Retina (tissue), 1 donor: ENCODE results near the gene HBE1.
"Not testable (repeated sequence)": the region's sequence is repeated elsewhere in the genome, so short reads cannot be mapped to it uniquely, and the experiment has no call there.

Experiments
- DNase-seq: peaks from one replicate; pipeline ENCODE4 v3.0.0-alpha.2; 2016

Gene HBE1

GRCh38 chr11:5284637-5285036, 14.9 kb upstream of the HBE1 start:
- DNase-seq: no peak

GRCh38 chr11:5283882-5284281, 14.1 kb upstream of the HBE1 start:
- DNase-seq: no peak

- DNase-seq: no peak
Observed at GRCh38 chr11:5283086-5283485, 13.3 kb upstream of the HBE1 start.

GRCh38 chr11:5282628-5283027, 12.9 kb upstream of the HBE1 start:
- DNase-seq: no peak

- DNase-seq: no peak
Observed at GRCh38 chr11:5281596-5281995, 11.9 kb upstream of the HBE1 start.

- no peak for DNase-seq
Observed at GRCh38 chr11:5280582-5281102, 10.9 kb upstream of the HBE1 start.

GRCh38 chr11:5279471-5280090, 9.8 kb upstream of the HBE1 start:
- no peak for DNase-seq

- DNase-seq: no peak
Observed at GRCh38 chr11:5277807-5278382, 8.2 kb upstream of the HBE1 start.

GRCh38 chr11:5276697-5277096, 7.0 kb upstream of the HBE1 start:
- DNase-seq: no peak

- DNase-seq: no peak
Observed at GRCh38 chr11:5275369-5276110, 5.8 kb upstream of the HBE1 start.

GRCh38 chr11:5274395-5274794, 4.7 kb upstream of the HBE1 start:
- DNase-seq: no peak

GRCh38 chr11:5272395-5273017, 2.8 kb upstream of the HBE1 start:
- DNase-seq: no peak

GRCh38 chr11:5267033-5267563, 2.6 kb downstream of the HBE1 start:
- DNase-seq: no peak

- no peak for DNase-seq
Observed at GRCh38 chr11:5266609-5267008, 3.1 kb downstream of the HBE1 start.

GRCh38 chr11:5265832-5266231, 3.9 kb downstream of the HBE1 start:
- no peak for DNase-seq

- no peak for DNase-seq
Observed at GRCh38 chr11:5258543-5259262, 11.0 kb downstream of the HBE1 start.

GRCh38 chr11:5257296-5257695, 12.4 kb downstream of the HBE1 start:
- DNase-seq: no peak

GRCh38 chr11:5254646-5255413, 14.9 kb downstream of the HBE1 start, which contains the start of gene HBG2:
Gene HBG2, minus strand, starts transcription at chr11:5254781. Its CDS starts 53 bp downstream, at chr11:5254728.
- DNase-seq: not testable (repeated sequence)

GRCh38 chr11:5254023-5254422, 15.7 kb downstream of the HBE1 start:
- DNase-seq: not testable (repeated sequence)

GRCh38 chr11:5253440-5253839, 16.3 kb downstream of the HBE1 start:
- DNase-seq: not testable (repeated sequence)

GRCh38 chr11:5252919-5253265, 16.9 kb downstream of the HBE1 start:
- DNase-seq: no peak
